Measurements from ENCODE around the gene PDE8A. TPM values are rescaled to one million over a fixed set of nuclear protein-coding genes. Genes with fewer than 3 reads are reported as not detected.

The PDE8A gene
- total RNA-seq, 4 donors from 2014 or later = 69.0 to 109 (median 89.5) TPM

- Histone ChIP-seq H3K36me3 (peaks cover 0 to 12% (median 0%) of the 10 kb centered on the region in 3 donors), H3K4me1 (no peaks in the 10 kb centered on the region), H3K9me3 (no peaks in the 10 kb centered on the region), H3K27ac (no peak overlapping the region), H3K4me3 (no peak overlapping the region), H3K27me3 (no peaks in the 10 kb centered on the region)
- DNase-seq = no peak
- TF ChIP-seq CTCF (IDR thresholded peaks at IDR 0.05) (no peak), POLR2A (IDR thresholded peaks at IDR 0.05) (no peak)
Measured at GRCh38 chr15:84942456-84942855, 39.2 kb upstream of the PDE8A start.

GRCh38 chr15:84944311-84944710, 37.3 kb upstream of the PDE8A start:
- Histone ChIP-seq H3K4me1 (no peaks in the 10 kb centered on the region), H3K4me3 (no peak overlapping the region), H3K9me3 (no peaks in the 10 kb centered on the region), H3K27ac (no peak overlapping the region), H3K36me3 (peaks cover 0 to 12% (median 0%) of the 10 kb centered on the region in 3 donors), H3K27me3 (no peaks in the 10 kb centered on the region)
- no peak for DNase-seq
- TF ChIP-seq CTCF (IDR thresholded peaks at IDR 0.05) (no peak), POLR2A (IDR thresholded peaks at IDR 0.05) (no peak)

GRCh38 chr15:84944861-84945260, 36.8 kb upstream of the PDE8A start:
- TF ChIP-seq CTCF (IDR thresholded peaks at IDR 0.05) = no peak
- TF ChIP-seq POLR2A (IDR thresholded peaks at IDR 0.05) = no peak
- no peak overlapping the region for H3K4me3 ChIP-seq
- no peaks in the 10 kb centered on the region for H3K4me1 ChIP-seq
- H3K27ac ChIP-seq = no peak overlapping the region
- peaks cover 0 to 12% (median 0%) of the 10 kb centered on the region in 3 donors for H3K36me3 ChIP-seq
- DNase-seq = no peak
- H3K9me3 ChIP-seq = no peaks in the 10 kb centered on the region
- no peaks in the 10 kb centered on the region for H3K27me3 ChIP-seq

GRCh38 chr15:84946772-84947489, 34.7 kb upstream of the PDE8A start:
- Histone ChIP-seq H3K27ac (no peak overlapping the region), H3K4me1 (no peaks in the 10 kb centered on the region), H3K27me3 (no peaks in the 10 kb centered on the region), H3K4me3 (no peak overlapping the region), H3K36me3 (peaks cover 0 to 12% (median 0%) of the 10 kb centered on the region in 3 donors), H3K9me3 (no peaks in the 10 kb centered on the region)
- TF ChIP-seq POLR2A (IDR thresholded peaks at IDR 0.05) (no peak), CTCF (IDR thresholded peaks at IDR 0.05) (no peak)
- no peak for DNase-seq

- peak overlapping the region in 2 of 4 donors; percentile 1 to 4 for H3K27ac ChIP-seq
- no peak for DNase-seq
- TF ChIP-seq CTCF (IDR thresholded peaks at IDR 0.05) = no peak
- TF ChIP-seq POLR2A (IDR thresholded peaks at IDR 0.05) = no peak
Measured at GRCh38 chr15:84947947-84948830, 33.5 kb upstream of the PDE8A start.

More at GRCh38 chr15:84947947-84948830, 33.5 kb upstream of the PDE8A start:
- no peak overlapping the region for H3K4me3 ChIP-seq
- H3K36me3 ChIP-seq = peaks cover 0 to 9% (median 0%) of the 10 kb centered on the region in 3 donors
- H3K9me3 ChIP-seq = no peaks in the 10 kb centered on the region
- no peaks in the 10 kb centered on the region for H3K4me1 ChIP-seq
- H3K27me3 ChIP-seq = no peaks in the 10 kb centered on the region
